ENCODE measurements around the gene LPIN1. TPM values are rescaled to one million over a fixed set of nuclear protein-coding genes. Genes with fewer than 3 reads are reported as not detected.
"Not testable (repeated sequence)": the region's sequence is repeated elsewhere in the genome, so short reads cannot be mapped to it uniquely, and the experiment has no call there.

Gene LPIN1
- total RNA-seq, 1 donor from 2014 or later: 13.8 TPM

DNA sequence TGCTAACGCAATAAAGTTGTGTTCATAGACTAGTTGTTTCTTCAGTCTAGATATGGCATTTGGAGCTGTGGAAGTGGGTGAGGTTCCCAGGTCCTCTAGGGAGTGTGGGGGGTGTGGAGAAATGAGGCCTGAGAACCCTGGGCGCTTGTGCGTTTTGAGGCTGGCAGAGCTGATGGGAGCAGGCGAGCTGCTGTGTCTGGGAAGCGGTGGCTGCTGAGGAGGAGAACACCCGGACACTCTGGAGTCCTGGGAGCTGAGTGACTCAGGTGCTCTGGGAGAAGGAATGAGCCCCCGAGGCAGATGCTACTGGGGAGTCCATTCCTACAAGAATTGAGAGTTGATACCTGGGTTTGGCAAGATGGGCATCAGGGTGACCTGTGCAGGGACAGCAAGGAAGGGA, 67.5 kb downstream of the LPIN1 start:
- H3K36me3 ChIP-seq: peaks cover 13 to 40% of the 10 kb centered on the region in 2 donors
- no peaks in the 10 kb centered on the region for H3K9me3 ChIP-seq
- peaks cover 3 to 7% of the 10 kb centered on the region in 2 donors for H3K4me1 ChIP-seq
- no peak overlapping the region for H3K27ac ChIP-seq
- intact Hi-C loops (cut with DNase I): no loop called here
- TF ChIP-seq, protein P1, sequence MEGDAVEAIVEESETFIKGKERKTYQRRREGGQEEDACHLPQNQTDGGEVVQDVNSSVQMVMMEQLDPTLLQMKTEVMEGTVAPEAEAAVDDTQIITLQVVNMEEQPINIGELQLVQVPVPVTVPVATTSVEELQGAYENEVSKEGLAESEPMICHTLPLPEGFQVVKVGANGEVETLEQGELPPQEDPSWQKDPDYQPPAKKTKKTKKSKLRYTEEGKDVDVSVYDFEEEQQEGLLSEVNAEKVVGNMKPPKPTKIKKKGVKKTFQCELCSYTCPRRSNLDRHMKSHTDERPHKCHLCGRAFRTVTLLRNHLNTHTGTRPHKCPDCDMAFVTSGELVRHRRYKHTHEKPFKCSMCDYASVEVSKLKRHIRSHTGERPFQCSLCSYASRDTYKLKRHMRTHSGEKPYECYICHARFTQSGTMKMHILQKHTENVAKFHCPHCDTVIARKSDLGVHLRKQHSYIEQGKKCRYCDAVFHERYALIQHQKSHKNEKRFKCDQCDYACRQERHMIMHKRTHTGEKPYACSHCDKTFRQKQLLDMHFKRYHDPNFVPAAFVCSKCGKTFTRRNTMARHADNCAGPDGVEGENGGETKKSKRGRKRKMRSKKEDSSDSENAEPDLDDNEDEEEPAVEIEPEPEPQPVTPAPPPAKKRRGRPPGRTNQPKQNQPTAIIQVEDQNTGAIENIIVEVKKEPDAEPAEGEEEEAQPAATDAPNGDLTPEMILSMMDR (IDR thresholded peaks at IDR 0.05): no peak
- DNase-seq (ENCODE audit: low spot score in 2 of 2): peak in 1 of 2 donors; percentile 54
- H3K4me3 ChIP-seq: no peak overlapping the region
- no peaks in the 10 kb centered on the region for H3K27me3 ChIP-seq

DNA sequence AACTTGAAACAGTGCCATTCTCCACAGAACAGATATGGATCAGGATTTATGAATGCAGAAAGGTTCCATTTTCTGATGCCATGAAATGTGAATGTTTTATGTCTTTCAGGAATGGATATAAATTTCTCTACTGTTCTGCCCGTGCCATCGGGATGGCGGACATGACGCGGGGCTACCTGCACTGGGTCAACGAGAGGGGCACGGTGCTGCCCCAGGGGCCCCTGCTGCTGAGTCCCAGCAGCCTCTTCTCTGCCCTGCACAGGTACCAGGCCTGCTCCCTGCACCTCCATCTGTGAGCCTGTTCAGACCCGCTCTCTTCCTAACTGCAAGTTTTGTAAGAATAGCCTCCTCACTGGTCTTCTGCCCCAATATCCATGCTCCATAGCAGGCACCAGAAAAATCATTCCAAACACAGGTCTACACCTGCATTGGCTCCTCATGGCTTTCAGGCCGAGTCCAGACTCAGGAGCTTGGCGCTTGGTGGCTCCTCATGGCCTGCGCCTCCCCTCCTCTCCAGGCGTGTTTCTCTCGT, 68.6 kb downstream of the LPIN1 start:
- TF ChIP-seq, protein P1 (IDR thresholded peaks at IDR 0.05): no peak

DNA sequence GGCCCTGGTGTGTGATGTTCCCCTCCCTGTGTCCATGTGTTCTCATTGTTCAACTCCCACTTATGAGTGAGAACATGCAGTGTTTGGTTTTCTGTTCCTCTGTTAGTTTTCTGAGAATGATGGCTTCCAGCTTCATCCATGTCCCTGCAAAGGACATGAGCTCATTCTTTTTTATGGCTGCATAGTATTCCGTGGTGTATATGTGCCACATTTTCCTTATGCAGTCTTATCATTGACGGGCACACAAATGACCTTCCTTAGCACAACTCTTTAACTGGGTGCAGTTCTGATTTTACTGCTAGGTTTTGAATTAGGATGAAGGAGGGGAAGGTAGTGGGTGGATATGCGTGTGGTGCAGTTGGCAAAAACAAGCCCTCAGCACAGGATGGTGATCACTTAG, 70.5 kb downstream of the LPIN1 start:
- H3K9me3 ChIP-seq; intact Hi-C loops (cut with DNase I); H3K27me3 ChIP-seq; H3K4me3 ChIP-seq; H3K4me1 ChIP-seq; H3K27ac ChIP-seq; DNase-seq (ENCODE audit: low spot score in 2 of 2): not testable (repeated sequence)
- peaks cover 39 to 68% of the 10 kb centered on the region in 2 donors for H3K36me3 ChIP-seq

More for the DNA sequence above, 68.6 kb downstream of the LPIN1 start:
- DNase-seq (ENCODE audit: low spot score in 2 of 2): no peak
- peaks cover 3 to 7% of the 10 kb centered on the region in 2 donors for H3K4me1 ChIP-seq
- H3K4me3 ChIP-seq: no peak overlapping the region
- peaks cover 22 to 51% of the 10 kb centered on the region in 2 donors for H3K36me3 ChIP-seq
- H3K27ac ChIP-seq: no peak overlapping the region
- no peaks in the 10 kb centered on the region for H3K9me3 ChIP-seq
- intact Hi-C loops (cut with DNase I): no loop called here
- no peaks in the 10 kb centered on the region for H3K27me3 ChIP-seq

DNA sequence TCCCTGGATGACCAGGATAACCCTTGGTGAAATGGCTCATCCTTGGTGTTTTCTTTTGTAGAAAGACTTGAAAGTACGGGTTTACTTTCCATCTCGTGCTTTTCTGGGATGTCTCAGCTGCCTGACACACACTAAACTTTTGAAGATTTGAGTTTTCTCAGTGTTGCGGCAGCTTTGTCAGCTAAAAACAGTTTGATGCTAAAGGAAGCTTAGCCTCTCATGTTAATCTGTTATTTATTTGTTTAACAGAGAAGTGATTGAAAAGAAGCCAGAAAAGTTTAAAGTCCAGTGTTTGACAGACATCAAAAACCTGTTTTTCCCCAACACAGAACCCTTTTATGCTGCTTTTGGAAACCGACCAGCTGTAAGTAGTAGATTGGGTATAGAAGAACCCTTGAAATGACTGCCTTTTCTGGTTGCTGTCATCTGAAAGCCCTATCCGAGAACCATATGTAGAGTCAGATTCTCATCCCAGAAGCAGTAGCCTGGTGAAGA, 72.8 kb downstream of the LPIN1 start:
- DNase-seq (ENCODE audit: low spot score in 2 of 2): no peak
- no peak overlapping the region for H3K4me3 ChIP-seq
- H3K27me3 ChIP-seq: no peaks in the 10 kb centered on the region
- no peak overlapping the region for H3K27ac ChIP-seq
- H3K36me3 ChIP-seq: peaks cover 45 to 67% of the 10 kb centered on the region in 2 donors
- intact Hi-C loops (cut with DNase I): no loop called here
- TF ChIP-seq, protein P1 (IDR thresholded peaks at IDR 0.05): no peak
- no peaks in the 10 kb centered on the region for H3K9me3 ChIP-seq
- H3K4me1 ChIP-seq: no peaks in the 10 kb centered on the region

DNA sequence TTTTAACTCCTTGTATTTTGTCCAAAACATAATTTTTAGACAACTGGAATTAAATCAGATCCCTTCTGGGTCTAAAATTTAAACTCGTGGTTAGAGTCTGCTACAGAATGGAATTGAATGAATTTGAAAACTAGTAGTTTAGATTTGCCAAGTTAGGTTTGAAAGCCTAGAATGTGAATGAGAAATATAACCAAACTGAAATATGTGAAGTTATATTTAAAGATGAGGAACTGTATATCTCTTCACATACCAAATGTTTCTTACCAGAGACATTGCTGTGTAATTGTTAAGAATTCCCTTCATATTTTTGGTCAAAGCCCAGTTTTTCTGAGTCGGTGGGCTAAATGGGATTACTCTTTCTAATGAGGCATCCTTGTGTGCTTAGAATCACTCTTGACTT, 74.2 kb downstream of the LPIN1 start:
- H3K36me3 ChIP-seq: peaks cover 40 to 55% of the 10 kb centered on the region in 2 donors
- H3K27ac ChIP-seq: no peak overlapping the region
- intact Hi-C loops (cut with DNase I): no loop called here

DNA sequence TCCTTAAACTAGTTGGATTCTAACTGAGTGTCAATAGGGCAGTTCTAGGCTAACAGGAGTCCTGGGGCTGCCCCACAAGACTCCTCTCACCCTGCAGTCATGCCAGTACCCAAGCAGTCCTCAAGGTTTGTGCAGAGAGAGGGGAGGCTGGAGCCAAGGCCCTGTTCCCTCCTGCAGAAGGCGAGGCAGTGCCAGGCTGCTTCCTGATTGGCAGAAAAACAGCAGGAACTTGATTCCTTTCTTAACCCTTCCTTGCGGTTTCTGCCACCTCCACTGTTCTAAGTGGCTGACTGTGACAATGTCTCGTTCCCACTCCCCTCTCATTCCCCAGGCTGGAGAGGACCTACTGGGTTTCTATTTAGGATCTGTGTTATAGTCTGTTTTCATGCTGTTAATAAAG, 75.3 kb downstream of the LPIN1 start:
- H3K36me3 ChIP-seq: peaks cover 44 to 47% of the 10 kb centered on the region in 2 donors
- H3K4me1 ChIP-seq: no peaks in the 10 kb centered on the region
- TF ChIP-seq, protein P1 (IDR thresholded peaks at IDR 0.05): no peak
- intact Hi-C loops (cut with DNase I): no loop called here
- no peak overlapping the region for H3K27ac ChIP-seq
- H3K27me3 ChIP-seq: no peaks in the 10 kb centered on the region
- no peak overlapping the region for H3K4me3 ChIP-seq
- no peaks in the 10 kb centered on the region for H3K9me3 ChIP-seq
- no peak for DNase-seq (ENCODE audit: low spot score in 2 of 2)

More for the DNA sequence above, 74.2 kb downstream of the LPIN1 start:
- TF ChIP-seq, protein P1 (IDR thresholded peaks at IDR 0.05): no peak
- no peak overlapping the region for H3K4me3 ChIP-seq
- no peaks in the 10 kb centered on the region for H3K4me1 ChIP-seq
- H3K27me3 ChIP-seq: no peaks in the 10 kb centered on the region
- no peaks in the 10 kb centered on the region for H3K9me3 ChIP-seq
- DNase-seq (ENCODE audit: low spot score in 2 of 2): no peak

DNA sequence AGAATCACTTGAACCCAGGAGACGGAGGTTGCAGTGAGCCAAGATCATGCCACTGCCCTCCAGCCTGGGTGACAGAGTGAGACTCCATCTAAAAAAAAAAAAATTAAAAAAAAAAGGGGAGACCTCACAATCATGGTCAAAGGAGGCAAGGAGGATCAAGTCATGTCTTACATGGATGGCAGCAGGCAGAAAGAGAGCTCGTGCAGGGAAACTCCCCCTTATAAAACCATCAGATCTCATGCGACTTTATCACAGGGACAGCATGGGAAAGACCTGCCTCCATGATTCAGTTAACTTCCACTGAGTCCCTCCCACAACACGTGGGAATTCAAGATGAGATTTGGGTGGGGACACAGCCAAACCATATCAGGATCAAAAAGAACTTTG, 75.9 kb downstream of the LPIN1 start:
- H3K27me3 ChIP-seq; H3K9me3 ChIP-seq; H3K4me1 ChIP-seq; H3K4me3 ChIP-seq; intact Hi-C loops (cut with DNase I); H3K27ac ChIP-seq; DNase-seq (ENCODE audit: low spot score in 2 of 2): not testable (repeated sequence)
- peaks cover 43 to 44% of the 10 kb centered on the region in 2 donors for H3K36me3 ChIP-seq

Measured in ascending aorta (tissue), 2 donors.